ENCODE results near the gene GLIS1. TPM values are rescaled to one million over a fixed set of nuclear protein-coding genes. Genes with fewer than 3 reads are reported as not detected.

The GLIS1 gene
- polyA plus RNA-seq, 1 donor from 2014 or later = not detected

GRCh38 chr1:53577761-53578100, 161.2 kb downstream of the GLIS1 start:
- Histone ChIP-seq H3K79me2 (replicated peaks; ENCODE audit: insufficient read depth, low read length) (no peaks in the 10 kb centered on the region), H3K9ac (ENCODE audit: low read length) (no peak overlapping the region), H3K4me3 (ENCODE audit: low read length) (no peak overlapping the region), H3K27me3 (ENCODE audit: insufficient read depth, low read depth, low read length) (no peaks in the 10 kb centered on the region), H4K20me1 (ENCODE audit: insufficient read depth) (no peaks in the 10 kb centered on the region), H3K9me3 (ENCODE audit: low read length) (no peaks in the 10 kb centered on the region), H2AFZ (ENCODE audit: low read depth, low read length) (no peak overlapping the region), H3K4me2 (ENCODE audit: low read length) (no peak overlapping the region), H3K27ac (ENCODE audit: low read length) (no peak overlapping the region), H3K36me3 (ENCODE audit: insufficient read depth, low read length) (no peaks in the 10 kb centered on the region), H3F3A (ENCODE audit: insufficient read depth, low read length, poor library complexity, severe bottlenecking) (no peaks in the 10 kb centered on the region), H3K9me2 (ENCODE audit: insufficient read depth, low read length) (no peaks in the 10 kb centered on the region)
- TF ChIP-seq POLR2AphosphoS5 (IDR thresholded peaks at IDR 0.05) (no peak), SMC3 (conservative IDR thresholded peaks at IDR 0.05; ENCODE audit: poor library complexity) (no peak), RAD21 (conservative IDR thresholded peaks at IDR 0.05) (no peak), TAF1 (IDR thresholded peaks at IDR 0.05; ENCODE audit: low read depth) (no peak), EP300 (conservative IDR thresholded peaks at IDR 0.05; ENCODE audit: poor library complexity, severe bottlenecking) (no peak)

GRCh38 chr1:53576866-53577760, 161.9 kb downstream of the GLIS1 start:
- Histone ChIP-seq H3F3A (ENCODE audit: insufficient read depth, low read length, poor library complexity, severe bottlenecking) (no peaks in the 10 kb centered on the region), H4K20me1 (ENCODE audit: insufficient read depth) (no peaks in the 10 kb centered on the region), H3K9me2 (ENCODE audit: insufficient read depth, low read length) (no peaks in the 10 kb centered on the region), H3K9me3 (ENCODE audit: low read length) (no peaks in the 10 kb centered on the region), H2AFZ (ENCODE audit: low read depth, low read length) (no peak overlapping the region), H3K27me3 (ENCODE audit: insufficient read depth, low read depth, low read length) (no peaks in the 10 kb centered on the region), H3K36me3 (ENCODE audit: insufficient read depth, low read length) (no peaks in the 10 kb centered on the region), H3K27ac (ENCODE audit: low read length) (no peak overlapping the region), H3K4me2 (ENCODE audit: low read length) (no peak overlapping the region), H3K79me2 (replicated peaks; ENCODE audit: insufficient read depth, low read length) (no peaks in the 10 kb centered on the region), H3K4me3 (ENCODE audit: low read length) (no peak overlapping the region), H3K9ac (ENCODE audit: low read length) (no peak overlapping the region)
- TF ChIP-seq EZH2 (IDR thresholded peaks at IDR 0.05; ENCODE audit: borderline replicate concordance, insufficient read depth, low read length, poor library complexity, severe bottlenecking) = no peak
- no peak for TF ChIP-seq CTCF (IDR thresholded peaks at IDR 0.05; ENCODE audit: poor library complexity, severe bottlenecking)

- no peaks in the 10 kb centered on the region for H3F3A ChIP-seq (ENCODE audit: insufficient read depth, low read length, poor library complexity, severe bottlenecking)
- no peaks in the 10 kb centered on the region for H3K27me3 ChIP-seq (ENCODE audit: insufficient read depth, low read depth, low read length)
- H3K27ac ChIP-seq (ENCODE audit: low read length) = no peak overlapping the region
- no peak overlapping the region for H3K4me3 ChIP-seq (ENCODE audit: low read length)
- H3K9me3 ChIP-seq (ENCODE audit: low read length) = no peaks in the 10 kb centered on the region
- H3K9me2 ChIP-seq (ENCODE audit: insufficient read depth, low read length) = no peaks in the 10 kb centered on the region
- no peaks in the 10 kb centered on the region for H3K36me3 ChIP-seq (ENCODE audit: insufficient read depth, low read length)
- no peak overlapping the region for H3K4me2 ChIP-seq (ENCODE audit: low read length)
- H3K79me2 ChIP-seq (replicated peaks; ENCODE audit: insufficient read depth, low read length) = no peaks in the 10 kb centered on the region
- H2AFZ ChIP-seq (ENCODE audit: low read depth, low read length) = no peak overlapping the region
- no peak overlapping the region for H3K9ac ChIP-seq (ENCODE audit: low read length)
- TF ChIP-seq EZH2 (IDR thresholded peaks at IDR 0.05; ENCODE audit: borderline replicate concordance, insufficient read depth, low read length, poor library complexity, severe bottlenecking) = no peak
- no peak for TF ChIP-seq RAD21 (conservative IDR thresholded peaks at IDR 0.05)
- no peak for TF ChIP-seq CTCF (IDR thresholded peaks at IDR 0.05; ENCODE audit: poor library complexity, severe bottlenecking)
- TF ChIP-seq REST (IDR thresholded peaks at IDR 0.05; ENCODE audit: borderline replicate concordance) = no peak
- TF ChIP-seq EP300 (conservative IDR thresholded peaks at IDR 0.05; ENCODE audit: poor library complexity, severe bottlenecking) = no peak
- TF ChIP-seq SMC3 (conservative IDR thresholded peaks at IDR 0.05; ENCODE audit: poor library complexity) = no peak
- TF ChIP-seq MXI1 (conservative IDR thresholded peaks at IDR 0.05; ENCODE audit: poor library complexity, severe bottlenecking) = no peak
- TF ChIP-seq TAF1 (IDR thresholded peaks at IDR 0.05; ENCODE audit: low read depth) = no peak
- no peak for TF ChIP-seq POLR2AphosphoS5 (IDR thresholded peaks at IDR 0.05)
- H4K20me1 ChIP-seq (ENCODE audit: insufficient read depth) = no peaks in the 10 kb centered on the region
Measured at GRCh38 chr1:53576381-53576801, 162.6 kb downstream of the GLIS1 start.

Data from neural cell (in vitro differentiated cells).